Stimulated activated CD8-positive, alpha-beta memory T cell treated with anti-CD3 and anti-CD28 coated beads, Interleukin-12 subunit alpha, Interleukin-12 subunit beta, amount 100 ng/mL, for 24 hours (primary cell): Measurements from ENCODE around the gene GFRA1.

Experiments
- DNase-seq: peaks from one replicate; pipeline ENCODE4 v3.0.0-alpha.2; 2020; ENCODE audit errors: extremely low read depth

Gene GFRA1

GRCh38 chr10:116270771-116271592 is 2.0 kb downstream of the GFRA1 start:
- no peak for DNase-seq

DNA sequence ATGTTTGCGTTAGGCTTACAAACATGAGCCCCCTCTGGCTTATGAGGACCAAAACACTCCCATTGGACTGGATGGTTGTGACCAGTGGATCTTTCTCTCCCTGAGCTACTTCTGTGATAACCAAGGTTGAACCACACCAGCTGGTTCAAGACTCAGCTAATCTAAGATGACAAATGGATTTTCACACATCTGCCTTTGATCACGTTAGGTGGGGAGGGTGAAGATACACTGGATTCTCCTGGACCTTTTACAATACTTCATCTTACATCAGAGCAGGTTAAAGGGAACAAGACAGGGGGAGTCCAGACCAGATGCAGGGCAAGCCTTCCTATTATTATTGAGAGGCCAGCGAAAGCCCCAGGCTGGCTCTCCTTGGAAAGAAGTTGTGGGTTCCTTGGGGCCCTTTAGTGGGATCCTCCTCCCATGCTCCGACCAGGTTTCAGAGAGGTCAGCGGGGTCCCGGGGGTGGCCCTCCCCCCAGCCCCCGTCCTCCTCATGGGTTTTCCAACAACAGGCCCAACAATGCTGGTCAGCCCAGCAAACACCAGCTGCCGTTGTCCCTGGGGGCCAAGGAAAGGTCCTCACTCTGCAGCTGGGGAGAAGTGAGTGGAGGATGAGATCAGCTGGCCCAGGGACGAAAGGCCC is 2.8 kb downstream of the GFRA1 start:
- no peak for DNase-seq

- DNase-seq, result no peak
These were observed 3.4 kb downstream of the GFRA1 start for GRCh38 chr10:116269619-116270018.

GRCh38 chr10:116268976-116269375 is 4.0 kb downstream of the GFRA1 start:
- DNase-seq, result no peak

DNA sequence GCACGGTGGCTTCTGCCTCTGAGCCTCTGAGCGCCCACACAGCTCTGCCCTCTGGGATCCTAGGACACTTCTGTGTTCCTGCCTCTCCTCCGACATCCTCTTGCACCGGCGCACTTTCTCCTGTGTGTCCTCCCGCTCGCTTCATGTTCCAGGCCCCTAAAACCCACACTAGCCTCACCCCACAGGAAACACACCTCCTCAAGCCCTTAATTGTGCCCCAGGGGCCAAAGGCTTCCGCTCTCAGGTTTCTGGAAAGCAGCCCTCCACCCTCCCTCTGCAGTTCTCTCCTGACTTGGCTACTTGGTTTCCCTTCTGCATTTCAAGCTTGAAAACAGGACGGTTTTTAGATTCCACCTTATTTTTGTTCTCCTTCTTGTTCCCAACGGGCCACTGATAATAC is 7.3 kb downstream of the GFRA1 start:
- no peak for DNase-seq

DNA sequence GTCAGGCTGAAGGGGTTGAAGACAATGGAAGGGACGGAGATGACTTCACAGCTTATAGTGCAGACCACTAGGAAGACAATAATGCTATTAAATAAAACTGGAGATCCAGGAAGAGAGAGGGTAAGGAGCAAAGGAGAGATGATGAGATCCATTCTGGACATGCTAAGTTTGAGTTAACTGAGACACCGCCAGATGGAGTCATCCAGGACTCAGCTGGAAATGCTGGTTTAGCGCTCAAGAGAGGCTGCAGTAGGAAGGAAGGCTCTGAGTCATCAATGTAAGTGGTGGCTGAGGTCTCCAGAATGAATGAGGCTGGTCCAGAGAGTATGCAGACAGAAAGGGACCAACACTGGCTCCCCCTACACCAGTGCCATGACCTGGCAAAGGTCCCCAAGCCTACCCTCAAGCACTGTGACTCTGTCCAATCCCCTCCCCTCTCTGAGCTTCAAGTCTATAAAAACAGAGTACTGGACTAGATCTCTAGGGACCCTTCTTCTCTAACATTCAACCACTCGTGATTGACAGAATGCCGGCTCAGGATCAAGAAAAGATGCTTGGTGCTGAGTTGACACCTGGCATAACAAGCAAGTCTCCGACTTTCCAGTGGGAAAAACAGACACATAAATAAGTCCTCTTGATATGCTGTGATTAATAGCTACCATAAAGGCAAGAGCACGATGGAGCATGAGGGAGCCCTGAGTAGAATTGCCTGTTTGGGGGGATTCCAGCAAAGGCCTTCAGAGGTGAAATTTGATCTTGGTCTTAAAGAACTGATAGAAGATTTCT is 8.9 kb downstream of the GFRA1 start:
- no peak for DNase-seq

DNA sequence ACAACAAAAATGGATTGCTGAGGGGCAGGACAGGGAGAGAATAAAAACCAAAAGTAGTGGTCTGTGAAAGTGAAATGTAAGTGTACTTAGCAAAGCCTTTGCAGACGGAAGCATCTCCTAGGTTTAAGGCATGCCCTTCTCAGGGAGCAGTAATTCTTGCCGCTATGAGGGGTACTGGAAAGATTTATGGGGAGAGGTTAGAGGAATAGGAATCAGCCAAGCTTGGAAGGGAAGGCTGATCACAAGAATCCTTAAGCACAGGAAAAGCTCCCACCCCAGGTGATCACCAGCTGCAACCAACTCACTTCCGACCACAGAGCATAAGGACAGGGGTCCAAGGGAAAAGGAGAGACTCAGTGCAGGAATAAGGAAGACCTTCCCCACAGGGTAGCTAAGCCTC is 10.3 kb downstream of the GFRA1 start:
- no peak for DNase-seq

- no peak for DNase-seq
These were observed 12.4 kb downstream of the GFRA1 start for GRCh38 chr10:116260599-116260998.

- DNase-seq, result no peak
These were observed 13.4 kb downstream of the GFRA1 start for GRCh38 chr10:116259638-116260037.

- no peak for DNase-seq
These were observed 15.2 kb downstream of the GFRA1 start for GRCh38 chr10:116257785-116258184.

DNA sequence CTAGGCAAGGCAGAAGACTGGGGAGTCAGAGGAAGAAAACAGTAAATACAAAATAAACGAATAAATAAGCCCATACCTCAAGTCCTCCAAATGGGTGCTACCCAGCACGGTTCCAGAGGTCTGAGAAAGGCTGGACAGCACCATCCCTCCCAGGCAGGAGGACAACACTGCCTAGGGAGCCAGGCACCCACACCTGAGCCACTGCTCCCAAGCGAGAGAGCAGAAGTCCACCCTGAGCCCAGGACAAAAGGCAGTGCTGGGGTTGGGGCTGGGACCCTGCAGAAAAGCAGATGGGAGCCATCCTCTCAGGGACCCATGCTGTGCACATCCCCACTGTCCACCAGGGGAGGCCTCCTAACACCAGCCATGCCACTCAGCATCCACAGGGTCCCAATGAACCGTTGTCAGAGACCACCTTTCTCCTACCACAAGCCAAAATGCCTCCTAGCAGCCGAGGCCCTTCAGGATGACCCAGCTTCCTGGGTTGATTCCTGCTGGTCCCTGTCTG is 16.2 kb downstream of the GFRA1 start:
- DNase-seq, result no peak

DNA sequence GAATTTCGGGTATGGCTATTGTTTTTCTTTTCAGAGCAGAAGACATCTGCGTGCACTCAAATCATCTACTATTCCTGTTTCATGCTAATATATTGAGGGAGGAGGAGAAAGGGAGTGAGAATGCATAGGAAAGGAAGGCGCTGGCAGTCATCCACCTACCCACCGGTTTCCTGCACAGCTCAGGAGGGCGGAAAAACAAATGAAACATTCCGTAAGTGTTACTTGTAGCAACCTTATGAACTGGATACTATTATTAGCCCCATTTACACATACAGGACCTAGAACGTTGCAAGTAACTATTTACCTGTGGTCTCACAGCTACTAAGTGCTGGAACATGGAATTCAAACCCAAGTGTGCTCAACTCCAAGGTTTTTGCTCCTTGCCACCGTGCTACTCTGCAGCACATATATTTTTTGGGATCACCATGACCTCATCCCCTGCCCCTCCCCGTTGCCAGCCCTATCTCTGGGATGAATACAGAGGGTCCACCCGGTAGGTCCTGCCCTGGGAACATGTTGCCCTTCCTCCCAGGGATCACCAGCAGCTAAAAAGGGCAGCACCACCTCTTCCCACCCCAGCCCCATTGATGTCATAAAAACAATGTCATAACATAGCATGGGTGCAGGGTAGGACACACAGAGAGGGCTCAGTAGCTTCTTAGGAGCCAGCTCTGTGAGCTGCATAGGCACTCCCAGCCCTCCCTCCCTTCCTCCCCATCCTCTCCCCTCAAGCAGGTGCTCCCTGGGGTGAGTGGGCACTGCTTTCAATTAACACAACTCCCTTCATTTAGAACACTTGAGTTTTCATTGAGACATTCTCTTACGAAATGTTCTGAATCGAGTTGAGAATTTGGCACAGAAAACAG is 16.9 kb downstream of the GFRA1 start:
- DNase-seq, result no peak

- DNase-seq, result no peak
These were observed 18.4 kb downstream of the GFRA1 start for GRCh38 chr10:116254422-116255155.

DNA sequence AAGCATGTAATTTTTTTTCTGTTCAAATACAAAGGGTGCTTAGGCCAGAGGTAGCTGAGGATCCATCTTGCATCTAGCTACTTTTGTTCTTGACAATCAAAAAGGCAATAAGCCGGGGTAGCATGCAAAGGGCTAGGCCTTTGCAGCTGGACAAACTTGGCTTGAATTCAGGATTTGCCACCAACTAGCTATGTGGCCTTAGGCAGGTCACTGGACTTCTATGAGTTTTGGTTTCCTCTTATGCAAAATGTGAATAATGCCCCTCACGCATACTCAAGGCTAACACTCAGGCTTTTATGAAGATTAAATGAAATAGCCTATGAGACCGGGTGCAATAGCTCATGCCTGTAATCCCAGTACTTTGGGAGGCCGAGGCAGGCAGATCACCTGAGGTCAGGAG is 19.3 kb downstream of the GFRA1 start:
- DNase-seq, result no peak

DNA sequence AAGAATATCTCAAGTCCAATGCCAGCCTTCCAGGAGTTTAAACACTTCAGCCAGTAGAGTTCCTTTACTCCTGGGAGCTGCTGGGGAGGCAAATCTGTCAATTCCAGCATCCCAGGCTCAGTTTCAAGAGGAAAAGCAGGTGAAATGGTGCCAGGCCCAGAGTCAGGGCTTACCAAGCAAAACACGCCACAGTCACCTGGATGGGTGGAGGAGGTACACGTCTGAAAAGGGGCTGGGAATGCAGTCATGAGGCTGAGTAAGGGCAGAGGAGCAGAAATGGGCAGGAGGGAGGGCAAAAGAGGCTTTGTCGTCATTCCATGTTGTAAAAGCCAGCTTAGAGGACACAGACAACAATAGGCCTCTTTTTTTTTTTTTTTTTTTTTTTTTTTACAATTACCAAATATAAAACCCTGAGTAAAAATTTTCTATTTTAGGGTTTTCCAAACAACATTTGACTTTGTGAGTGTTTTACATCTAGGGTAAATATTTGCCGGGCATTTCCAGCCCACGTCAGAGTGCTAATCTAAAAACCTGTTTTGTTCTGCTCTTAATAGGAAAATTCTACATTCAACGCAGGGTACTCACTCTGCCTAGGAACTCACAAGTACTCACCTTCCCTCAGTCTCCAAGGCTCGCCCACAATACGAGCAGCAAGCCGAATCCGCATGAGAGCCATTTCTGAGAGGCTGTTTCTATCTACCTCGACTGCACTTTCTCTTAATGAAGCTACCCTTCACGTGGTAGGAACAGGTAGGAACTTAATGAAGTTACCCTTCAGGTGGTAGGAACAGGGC is 21.2 kb downstream of the GFRA1 start:
- no peak for DNase-seq

- DNase-seq, result no peak
These were observed 25.3 kb downstream of the GFRA1 start for GRCh38 chr10:116247691-116248090.

GRCh38 chr10:116246263-116246662 is 26.7 kb downstream of the GFRA1 start:
- DNase-seq, result no peak

- no peak for DNase-seq
These were observed 27.9 kb downstream of the GFRA1 start for GRCh38 chr10:116245156-116245555.

- no peak for DNase-seq
These were observed 31.2 kb downstream of the GFRA1 start for GRCh38 chr10:116241642-116242410.
